ENCODE data around the gene PVALEF.
A peak's percentile ranks its signal among the peaks of the same experiment; 100 is the strongest.

The PVALEF gene

GRCh38 chr17:81221371-81221841 lies 56.1 kb downstream of the PVALEF start:
- peak; percentile 54 for DNase-seq
- no peak overlapping the region for H3K4me2 ChIP-seq (ENCODE audit: low read length)
- peaks cover 4% of the 10 kb centered on the region for H3K4me1 ChIP-seq (ENCODE audit: control insufficient read depth, low read depth, low read length)
- H2BK15ac ChIP-seq (replicated peaks; ENCODE audit: low read depth), result no peak overlapping the region
- H3K27ac ChIP-seq (ENCODE audit: low read depth, low read length), result no peak overlapping the region
- H3K79me2 ChIP-seq (ENCODE audit: control insufficient read depth, insufficient read depth, low read length), result no peaks in the 10 kb centered on the region
- WGBS (ENCODE audit: extremely low coverage, insufficient coverage, low lambda C conversion rate), result no CpG with 5 or more reads among the region's 11 CpGs
- H3K4ac ChIP-seq (ENCODE audit: low read depth, low read length), result no peak overlapping the region
- peak overlapping the region; percentile 64 for H3K9ac ChIP-seq (ENCODE audit: low read length)
- no peak overlapping the region for H4K5ac ChIP-seq (ENCODE audit: low read length)
- H2BK5ac ChIP-seq (ENCODE audit: low read length), result no peak overlapping the region
- no peak overlapping the region for H3K23ac ChIP-seq (ENCODE audit: low read length)
- peaks cover 6% of the 10 kb centered on the region for H3K79me1 ChIP-seq (ENCODE audit: low read length)
- no peak overlapping the region for H3K18ac ChIP-seq (ENCODE audit: low read length)
- no peaks in the 10 kb centered on the region for H3K36me3 ChIP-seq (ENCODE audit: control insufficient read depth, insufficient read depth, low read length)
- H2AK5ac ChIP-seq (ENCODE audit: low read length), result no peak overlapping the region
- no peak overlapping the region for H2BK120ac ChIP-seq (ENCODE audit: low read depth, low read length)
- H3K4me3 ChIP-seq (ENCODE audit: low read length), result no peak overlapping the region
- no peak overlapping the region for H4K8ac ChIP-seq (ENCODE audit: low read depth, low read length)
- no peaks in the 10 kb centered on the region for H3K27me3 ChIP-seq (ENCODE audit: insufficient read depth, low read length, poor library complexity)
- peak overlapping the region; percentile 17 for H3K56ac ChIP-seq (ENCODE audit: low read length)

GRCh38 chr17:81221842-81222619 lies 56.7 kb downstream of the PVALEF start:
- peak overlapping the region; percentile 36 for H3K4me3 ChIP-seq (ENCODE audit: low read length)
- no peak overlapping the region for H3K18ac ChIP-seq (ENCODE audit: low read length)
- no peaks in the 10 kb centered on the region for H3K79me2 ChIP-seq (ENCODE audit: control insufficient read depth, insufficient read depth, low read length)
- peak overlapping the region; percentile 81 for H3K4me2 ChIP-seq (ENCODE audit: low read length)
- no CpG with 5 or more reads among the region's 24 CpGs for WGBS (ENCODE audit: extremely low coverage, insufficient coverage, low lambda C conversion rate)
- peak overlapping the region; percentile 64 for H3K9ac ChIP-seq (ENCODE audit: low read length)
- H3K4ac ChIP-seq (ENCODE audit: low read depth, low read length), result no peak overlapping the region
- peak overlapping the region; percentile 95 for H3K56ac ChIP-seq (ENCODE audit: low read length)
- no peak overlapping the region for H2AK5ac ChIP-seq (ENCODE audit: low read length)
- H3K79me1 ChIP-seq (ENCODE audit: low read length), result peaks cover 6% of the 10 kb centered on the region
- no peaks in the 10 kb centered on the region for H3K36me3 ChIP-seq (ENCODE audit: control insufficient read depth, insufficient read depth, low read length)
- no peak overlapping the region for H2BK15ac ChIP-seq (replicated peaks; ENCODE audit: low read depth)
- H3K27me3 ChIP-seq (ENCODE audit: insufficient read depth, low read length, poor library complexity), result no peaks in the 10 kb centered on the region
- H3K4me1 ChIP-seq (ENCODE audit: control insufficient read depth, low read depth, low read length), result peaks cover 4% of the 10 kb centered on the region
- no peak overlapping the region for H3K27ac ChIP-seq (ENCODE audit: low read depth, low read length)
- H3K23ac ChIP-seq (ENCODE audit: low read length), result peak overlapping the region; percentile 3
- no peak overlapping the region for H4K8ac ChIP-seq (ENCODE audit: low read depth, low read length)
- no peak overlapping the region for H2BK5ac ChIP-seq (ENCODE audit: low read length)
- no peak for DNase-seq
- H4K5ac ChIP-seq (ENCODE audit: low read length), result no peak overlapping the region
- H2BK120ac ChIP-seq (ENCODE audit: low read depth, low read length), result no peak overlapping the region

- no peak overlapping the region for H3K27ac ChIP-seq (ENCODE audit: low read depth, low read length)
- H3K23ac ChIP-seq (ENCODE audit: low read length), result peak overlapping the region; percentile 3
- no peak overlapping the region for H2AK5ac ChIP-seq (ENCODE audit: low read length)
- H2BK5ac ChIP-seq (ENCODE audit: low read length), result no peak overlapping the region
- peaks cover 6% of the 10 kb centered on the region for H3K79me1 ChIP-seq (ENCODE audit: low read length)
- H4K8ac ChIP-seq (ENCODE audit: low read depth, low read length), result no peak overlapping the region
- no peak overlapping the region for H2BK120ac ChIP-seq (ENCODE audit: low read depth, low read length)
- H3K9ac ChIP-seq (ENCODE audit: low read length), result peak overlapping the region; percentile 64
- H3K4me1 ChIP-seq (ENCODE audit: control insufficient read depth, low read depth, low read length), result peaks cover 4% of the 10 kb centered on the region
- no peak overlapping the region for H3K4ac ChIP-seq (ENCODE audit: low read depth, low read length)
- no peaks in the 10 kb centered on the region for H3K27me3 ChIP-seq (ENCODE audit: insufficient read depth, low read length, poor library complexity)
- peak overlapping the region; percentile 36 for H3K4me3 ChIP-seq (ENCODE audit: low read length)
- no peak overlapping the region for H4K5ac ChIP-seq (ENCODE audit: low read length)
- no peak overlapping the region for H2BK15ac ChIP-seq (replicated peaks; ENCODE audit: low read depth)
- no peaks in the 10 kb centered on the region for H3K79me2 ChIP-seq (ENCODE audit: control insufficient read depth, insufficient read depth, low read length)
- no peaks in the 10 kb centered on the region for H3K36me3 ChIP-seq (ENCODE audit: control insufficient read depth, insufficient read depth, low read length)
- DNase-seq, result no peak
- no peak overlapping the region for H3K18ac ChIP-seq (ENCODE audit: low read length)
- no CpG with 5 or more reads among the region's 30 CpGs for WGBS (ENCODE audit: extremely low coverage, insufficient coverage, low lambda C conversion rate)
- peak overlapping the region; percentile 81 for H3K4me2 ChIP-seq (ENCODE audit: low read length)
- peak overlapping the region; percentile 95 for H3K56ac ChIP-seq (ENCODE audit: low read length)
Measured at GRCh38 chr17:81222620-81222905, 57.3 kb downstream of the PVALEF start.

- no peak within 1 kb of the TSS for H3K27ac ChIP-seq (ENCODE audit: low read depth, low read length)
- peaks cover 4% of the 10 kb centered on the region for H3K4me1 ChIP-seq (ENCODE audit: control insufficient read depth, low read depth, low read length)
- peak within 1 kb of the TSS; percentile 5 for H3K18ac ChIP-seq (ENCODE audit: low read length)
- H3K4me3 ChIP-seq (ENCODE audit: low read length), result peak within 1 kb of the TSS; percentile 39
- H4K5ac ChIP-seq (ENCODE audit: low read length), result no peak within 1 kb of the TSS
- H2AK5ac ChIP-seq (ENCODE audit: low read length), result no peak within 1 kb of the TSS
- no peaks in the 10 kb centered on the region for H3K36me3 ChIP-seq (ENCODE audit: control insufficient read depth, insufficient read depth, low read length)
- peak within 1 kb of the TSS; percentile 96 for H3K56ac ChIP-seq (ENCODE audit: low read length)
- H4K8ac ChIP-seq (ENCODE audit: low read depth, low read length), result no peak within 1 kb of the TSS
- no peak within 1 kb of the TSS for H3K4ac ChIP-seq (ENCODE audit: low read depth, low read length)
- DNase-seq, result peak; percentile 99
- H3K79me2 ChIP-seq (ENCODE audit: control insufficient read depth, insufficient read depth, low read length), result no peaks in the 10 kb centered on the region
- peak within 1 kb of the TSS; percentile 80 for H3K23ac ChIP-seq (ENCODE audit: low read length)
- H2BK15ac ChIP-seq (replicated peaks; ENCODE audit: low read depth), result no peak within 1 kb of the TSS
- H3K79me1 ChIP-seq (ENCODE audit: low read length), result peaks cover 6% of the 10 kb centered on the region
- peak within 1 kb of the TSS; percentile 86 for H3K9ac ChIP-seq (ENCODE audit: low read length)
- H3K4me2 ChIP-seq (ENCODE audit: low read length), result peak within 1 kb of the TSS; percentile 81
- no CpG with 5 or more reads among the region's 79 CpGs for WGBS (ENCODE audit: extremely low coverage, insufficient coverage, low lambda C conversion rate)
- no peaks in the 10 kb centered on the region for H3K27me3 ChIP-seq (ENCODE audit: insufficient read depth, low read length, poor library complexity)
- no peak within 1 kb of the TSS for H2BK5ac ChIP-seq (ENCODE audit: low read length)
- H2BK120ac ChIP-seq (ENCODE audit: low read depth, low read length), result no peak within 1 kb of the TSS
Measured at GRCh38 chr17:81222906-81223761, 57.8 kb downstream of the PVALEF start, which contains the start of gene CEP131. CEP131 (minus strand) TSS chr17:81222965; CDS start chr17:81220056, 2,909 bp downstream.

GRCh38 chr17:81223762-81224130 lies 58.4 kb downstream of the PVALEF start:
- Histone ChIP-seq H3K79me1 (ENCODE audit: low read length) (peaks cover 6% of the 10 kb centered on the region), H3K36me3 (ENCODE audit: control insufficient read depth, insufficient read depth, low read length) (no peaks in the 10 kb centered on the region), H3K4me3 (ENCODE audit: low read length) (no peak overlapping the region), H2BK15ac (replicated peaks; ENCODE audit: low read depth) (no peak overlapping the region), H2BK5ac (ENCODE audit: low read length) (no peak overlapping the region), H3K9ac (ENCODE audit: low read length) (peak overlapping the region; percentile 86), H3K27me3 (ENCODE audit: insufficient read depth, low read length, poor library complexity) (no peaks in the 10 kb centered on the region), H3K56ac (ENCODE audit: low read length) (peak overlapping the region; percentile 96), H3K23ac (ENCODE audit: low read length) (no peak overlapping the region), H3K4ac (ENCODE audit: low read depth, low read length) (no peak overlapping the region), H3K18ac (ENCODE audit: low read length) (peak overlapping the region; percentile 5), H2BK120ac (ENCODE audit: low read depth, low read length) (no peak overlapping the region), H3K4me1 (ENCODE audit: control insufficient read depth, low read depth, low read length) (peaks cover 4% of the 10 kb centered on the region), H4K5ac (ENCODE audit: low read length) (no peak overlapping the region), H4K8ac (ENCODE audit: low read depth, low read length) (no peak overlapping the region), H3K27ac (ENCODE audit: low read depth, low read length) (no peak overlapping the region), H3K79me2 (ENCODE audit: control insufficient read depth, insufficient read depth, low read length) (no peaks in the 10 kb centered on the region), H3K4me2 (ENCODE audit: low read length) (peak overlapping the region; percentile 81), H2AK5ac (ENCODE audit: low read length) (no peak overlapping the region)
- peak; percentile 47 for DNase-seq
- WGBS (ENCODE audit: extremely low coverage, insufficient coverage, low lambda C conversion rate), result no CpG with 5 or more reads among the region's 11 CpGs
